Neural cell (in vitro differentiated cells): ENCODE measurements around the gene QPRT. TPM values are rescaled to one million over a fixed set of nuclear protein-coding genes. Genes with fewer than 3 reads are reported as not detected.
"Not testable (repeated sequence)": the region's sequence is repeated elsewhere in the genome, so short reads cannot be mapped to it uniquely, and the experiment has no call there.

Experiments used
- H2AFZ ChIP-seq: fragments of 200-600, 300-800 bp; sonication (generic), shearing (Covaris generic); 2 replicates; pipeline ENCODE4 v1.6.0; 2014; ENCODE audit warnings: low read depth, mild to moderate bottlenecking, antibody characterized with exemption, low read length, moderate library complexity
- H3F3A ChIP-seq: fragments of 200-600 bp; shearing (Covaris generic); 2 replicates; pipeline ENCODE4 v1.6.1; 2016; ENCODE audit warnings: mild to moderate bottlenecking, moderate library complexity, mixed read lengths, antibody characterized with exemption, low read length; ENCODE audit not compliant: insufficient read depth, poor library complexity, severe bottlenecking
- H3K27ac ChIP-seq: fragments of 200-600, 300-800 bp; sonication (generic), shearing (Covaris generic); 2 replicates; pipeline ENCODE4 v1.5.1; 2014; ENCODE audit warnings: mild to moderate bottlenecking, low read length, moderate library complexity
- H3K27me3 ChIP-seq: fragments of 300-800, 200-600 bp; sonication (generic), shearing (Covaris generic); 2 replicates; pipeline ENCODE4 v1.6.0; 2014; ENCODE audit warnings: mild to moderate bottlenecking, low read depth, low read length, moderate library complexity; ENCODE audit not compliant: insufficient read depth
- H3K36me3 ChIP-seq: fragments of 300-800, 200-600 bp; sonication (generic), shearing (Covaris generic); 2 replicates; pipeline ENCODE4 v1.5.1; 2014; ENCODE audit warnings: mild to moderate bottlenecking, antibody characterized with exemption, low read length, moderate library complexity; ENCODE audit not compliant: insufficient read depth
- H3K4me2 ChIP-seq: fragments of 300-800, 200-600 bp; sonication (generic), shearing (Covaris generic); 2 replicates; pipeline ENCODE4 v1.6.0; 2014; ENCODE audit warnings: mild to moderate bottlenecking, low read length
- H3K4me3 ChIP-seq: fragments of 300-800, 200-600 bp; sonication (generic), shearing (Covaris generic); 2 replicates; pipeline ENCODE4 v1.5.1; 2014; ENCODE audit warnings: mild to moderate bottlenecking, low read length, moderate library complexity
- H3K79me2 ChIP-seq: fragments of 200-600 bp; shearing (Covaris generic); replicated peaks from 2 replicates; pipeline ENCODE4 v1.6.0; 2014; ENCODE audit warnings: mild to moderate bottlenecking, low read length, moderate library complexity; ENCODE audit not compliant: insufficient read depth
- H3K9ac ChIP-seq: fragments of 300-800, 200-600 bp; sonication (generic), shearing (Covaris generic); 2 replicates; pipeline ENCODE4 v1.6.1; 2016; ENCODE audit warnings: mild to moderate bottlenecking, low read length, mixed read lengths
- H3K9me2 ChIP-seq: fragments of 200-600 bp; shearing (Covaris generic); 2 replicates; pipeline ENCODE4 v1.6.1; 2016; ENCODE audit warnings: mild to moderate bottlenecking, low read length, mixed read lengths; ENCODE audit not compliant: insufficient read depth
- H3K9me3 ChIP-seq: fragments of 200-600, 300-800 bp; sonication (generic), shearing (Covaris generic); 2 replicates; pipeline ENCODE4 v1.6.1; 2016; ENCODE audit warnings: mild to moderate bottlenecking, mixed run types, low read length, moderate library complexity, mixed read lengths
- H4K20me1 ChIP-seq: fragments of 200-600 bp; shearing (Covaris generic); 2 replicates; pipeline ENCODE4 v1.6.1; 2016; ENCODE audit warnings: mild to moderate bottlenecking, mixed run types; ENCODE audit not compliant: insufficient read depth
- EP300 ChIP-seq: fragments of 450-650 bp; conservative IDR thresholded peaks from 2 replicates; pipeline ENCODE4 v1.6.1; 2014; ENCODE audit warnings: antibody characterized with exemption, mild to moderate bottlenecking, moderate library complexity; ENCODE audit not compliant: poor library complexity, severe bottlenecking
- EZH2 ChIP-seq: fragments of 200-600, 300-800 bp; shearing (Covaris generic), sonication (generic); IDR thresholded peaks from 2 replicates; pipeline ENCODE4 v1.6.1; 2014; ENCODE audit warnings: antibody characterized with exemption, low read length, borderline replicate concordance, mild to moderate bottlenecking; ENCODE audit not compliant: insufficient read depth, poor library complexity, severe bottlenecking
- MXI1 ChIP-seq: fragments of 450-650 bp; conservative IDR thresholded peaks from 2 replicates; pipeline ENCODE4 v1.6.1; 2014; ENCODE audit warnings: antibody characterized with exemption, mild to moderate bottlenecking; ENCODE audit not compliant: poor library complexity, severe bottlenecking
- POLR2AphosphoS5 ChIP-seq: IDR thresholded peaks from 2 replicates; pipeline ENCODE4 v1.6.1; 2012
- RAD21 ChIP-seq: fragments of 450-650 bp; conservative IDR thresholded peaks from 2 replicates; pipeline ENCODE4 v1.6.1; 2014; ENCODE audit warnings: antibody characterized with exemption, mild to moderate bottlenecking, moderate library complexity
- SMC3 ChIP-seq: fragments of 450-650 bp; conservative IDR thresholded peaks from 2 replicates; pipeline ENCODE4 v1.6.1; 2014; ENCODE audit warnings: antibody characterized with exemption, mild to moderate bottlenecking, moderate library complexity; ENCODE audit not compliant: poor library complexity
- TAF1 ChIP-seq: IDR thresholded peaks from 2 replicates; pipeline ENCODE4 v1.6.1; 2012; ENCODE audit warnings: low read depth
- polyA plus RNA-seq: library from polyadenylated mRNA; depleted of rRNA; stranded (reverse); fragments of >200 nt; gene quantifications from 2 replicates; pipeline ENCODE4 v1.2.3, GENCODE V29; 2014
- TF ChIP-seq, protein P1 (sequence below): IDR thresholded peaks from 2 replicates; pipeline ENCODE4 v1.6.1; 2012; ENCODE audit warnings: borderline replicate concordance
- TF ChIP-seq, protein P2 (sequence below): fragments of 450-650 bp; IDR thresholded peaks from 2 replicates; pipeline ENCODE4 v1.5.1; 2014; ENCODE audit warnings: antibody characterized with exemption, mild to moderate bottlenecking, moderate library complexity; ENCODE audit not compliant: poor library complexity, severe bottlenecking

Gene QPRT
- polyA plus RNA-seq, 1 donor from 2014 or later = 2.7 TPM

DNA sequence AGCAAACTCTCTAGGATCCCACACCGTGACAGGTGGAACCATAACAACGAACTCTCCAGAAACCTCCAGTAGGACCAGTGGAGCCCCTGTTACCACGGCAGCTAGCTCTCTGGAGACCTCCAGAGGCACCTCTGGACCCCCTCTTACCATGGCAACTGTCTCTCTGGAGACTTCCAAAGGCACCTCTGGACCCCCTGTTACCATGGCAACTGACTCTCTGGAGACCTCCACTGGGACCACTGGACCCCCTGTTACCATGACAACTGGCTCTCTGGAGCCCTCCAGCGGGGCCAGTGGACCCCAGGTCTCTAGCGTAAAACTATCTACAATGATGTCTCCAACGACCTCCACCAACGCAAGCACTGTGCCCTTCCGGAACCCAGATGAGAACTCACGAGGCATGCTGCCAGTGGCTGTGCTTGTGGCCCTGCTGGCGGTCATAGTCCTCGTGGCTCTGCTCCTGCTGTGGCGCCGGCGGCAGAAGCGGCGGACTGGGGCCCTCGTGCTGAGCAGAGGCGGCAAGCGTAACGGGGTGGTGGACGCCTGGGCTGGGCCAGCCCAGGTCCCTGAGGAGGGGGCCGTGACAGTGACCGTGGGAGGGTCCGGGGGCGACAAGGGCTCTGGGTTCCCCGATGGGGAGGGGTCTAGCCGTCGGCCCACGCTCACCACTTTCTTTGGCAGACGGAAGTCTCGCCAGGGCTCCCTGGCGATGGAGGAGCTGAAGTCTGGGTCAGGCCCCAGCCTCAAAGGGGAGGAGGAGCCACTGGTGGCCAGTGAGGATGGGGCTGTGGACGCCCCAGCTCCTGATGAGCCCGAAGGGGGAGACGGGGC lies 14.7 kb upstream of the QPRT start:
- Histone ChIP-seq H3K9me3 (no peaks in the 10 kb centered on the region), H3K4me3 (peak overlapping the region; percentile 35), H3K79me2 (no peaks in the 10 kb centered on the region), H3K4me2 (no peak overlapping the region), H3K9ac (no peak overlapping the region), H2AFZ (no peak overlapping the region), H4K20me1 (no peaks in the 10 kb centered on the region), H3F3A (no peaks in the 10 kb centered on the region), H3K9me2 (no peaks in the 10 kb centered on the region), H3K27ac (no peak overlapping the region), H3K36me3 (no peaks in the 10 kb centered on the region), H3K27me3 (no peaks in the 10 kb centered on the region)
- TF ChIP-seq SMC3 = no peak
- peak; percentile 53 for TF ChIP-seq EP300
- TF ChIP-seq TAF1 = no peak
- no peak for TF ChIP-seq MXI1

DNA sequence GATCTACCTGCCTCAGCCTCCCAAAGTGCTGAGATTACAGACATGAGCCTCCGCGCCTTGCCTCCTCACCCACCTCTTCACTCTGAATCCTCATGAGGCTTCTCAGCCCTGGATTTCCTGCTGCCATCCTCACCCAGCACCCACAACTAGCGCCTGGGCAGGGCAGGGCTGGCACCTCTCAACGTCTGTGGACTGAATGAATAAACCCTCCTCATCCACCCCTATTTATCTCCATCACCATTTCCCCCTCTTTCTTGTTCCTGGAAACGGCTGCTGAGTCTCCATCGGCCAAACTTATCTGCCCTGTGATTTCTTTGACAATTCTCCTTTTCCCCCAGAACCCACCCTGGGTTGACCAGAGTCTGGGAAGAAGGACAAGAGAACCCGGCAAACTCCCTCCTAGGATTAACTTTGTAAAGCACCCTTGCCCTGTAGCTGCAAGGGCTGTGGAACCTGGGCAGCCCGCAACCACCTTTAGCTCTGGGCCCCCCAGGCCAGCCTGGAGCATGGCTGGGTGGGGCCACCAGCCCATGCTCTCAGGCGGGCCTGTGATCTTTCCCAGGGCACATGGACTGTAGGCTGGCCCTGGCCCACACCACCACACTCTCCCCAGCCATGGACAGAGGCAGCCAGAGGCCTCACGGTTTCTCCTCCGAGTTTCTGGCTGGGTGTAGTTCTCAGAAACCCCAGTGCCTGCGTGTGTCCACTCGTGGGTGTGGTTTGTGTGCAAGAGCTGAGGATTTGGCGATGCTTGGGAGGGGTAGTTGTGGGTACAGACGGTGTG lies 13.5 kb upstream of the QPRT start:
- Histone ChIP-seq H3K36me3 (no peaks in the 10 kb centered on the region), H3K9me3 (no peaks in the 10 kb centered on the region), H2AFZ (no peak overlapping the region), H3K4me3 (no peak overlapping the region), H3K4me2 (no peak overlapping the region), H3F3A (no peaks in the 10 kb centered on the region), H3K9ac (peak overlapping the region; percentile 63), H4K20me1 (no peaks in the 10 kb centered on the region), H3K27ac (no peak overlapping the region), H3K79me2 (no peaks in the 10 kb centered on the region), H3K27me3 (no peaks in the 10 kb centered on the region), H3K9me2 (no peaks in the 10 kb centered on the region)
- TF ChIP-seq POLR2AphosphoS5 = no peak
- TF ChIP-seq EZH2 = no peak
- TF ChIP-seq, protein P1, sequence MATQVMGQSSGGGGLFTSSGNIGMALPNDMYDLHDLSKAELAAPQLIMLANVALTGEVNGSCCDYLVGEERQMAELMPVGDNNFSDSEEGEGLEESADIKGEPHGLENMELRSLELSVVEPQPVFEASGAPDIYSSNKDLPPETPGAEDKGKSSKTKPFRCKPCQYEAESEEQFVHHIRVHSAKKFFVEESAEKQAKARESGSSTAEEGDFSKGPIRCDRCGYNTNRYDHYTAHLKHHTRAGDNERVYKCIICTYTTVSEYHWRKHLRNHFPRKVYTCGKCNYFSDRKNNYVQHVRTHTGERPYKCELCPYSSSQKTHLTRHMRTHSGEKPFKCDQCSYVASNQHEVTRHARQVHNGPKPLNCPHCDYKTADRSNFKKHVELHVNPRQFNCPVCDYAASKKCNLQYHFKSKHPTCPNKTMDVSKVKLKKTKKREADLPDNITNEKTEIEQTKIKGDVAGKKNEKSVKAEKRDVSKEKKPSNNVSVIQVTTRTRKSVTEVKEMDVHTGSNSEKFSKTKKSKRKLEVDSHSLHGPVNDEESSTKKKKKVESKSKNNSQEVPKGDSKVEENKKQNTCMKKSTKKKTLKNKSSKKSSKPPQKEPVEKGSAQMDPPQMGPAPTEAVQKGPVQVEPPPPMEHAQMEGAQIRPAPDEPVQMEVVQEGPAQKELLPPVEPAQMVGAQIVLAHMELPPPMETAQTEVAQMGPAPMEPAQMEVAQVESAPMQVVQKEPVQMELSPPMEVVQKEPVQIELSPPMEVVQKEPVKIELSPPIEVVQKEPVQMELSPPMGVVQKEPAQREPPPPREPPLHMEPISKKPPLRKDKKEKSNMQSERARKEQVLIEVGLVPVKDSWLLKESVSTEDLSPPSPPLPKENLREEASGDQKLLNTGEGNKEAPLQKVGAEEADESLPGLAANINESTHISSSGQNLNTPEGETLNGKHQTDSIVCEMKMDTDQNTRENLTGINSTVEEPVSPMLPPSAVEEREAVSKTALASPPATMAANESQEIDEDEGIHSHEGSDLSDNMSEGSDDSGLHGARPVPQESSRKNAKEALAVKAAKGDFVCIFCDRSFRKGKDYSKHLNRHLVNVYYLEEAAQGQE = no peak
- no peak for TF ChIP-seq SMC3
- no peak for TF ChIP-seq MXI1
- TF ChIP-seq RAD21 = no peak
- no peak for TF ChIP-seq EP300
- TF ChIP-seq, protein P2, sequence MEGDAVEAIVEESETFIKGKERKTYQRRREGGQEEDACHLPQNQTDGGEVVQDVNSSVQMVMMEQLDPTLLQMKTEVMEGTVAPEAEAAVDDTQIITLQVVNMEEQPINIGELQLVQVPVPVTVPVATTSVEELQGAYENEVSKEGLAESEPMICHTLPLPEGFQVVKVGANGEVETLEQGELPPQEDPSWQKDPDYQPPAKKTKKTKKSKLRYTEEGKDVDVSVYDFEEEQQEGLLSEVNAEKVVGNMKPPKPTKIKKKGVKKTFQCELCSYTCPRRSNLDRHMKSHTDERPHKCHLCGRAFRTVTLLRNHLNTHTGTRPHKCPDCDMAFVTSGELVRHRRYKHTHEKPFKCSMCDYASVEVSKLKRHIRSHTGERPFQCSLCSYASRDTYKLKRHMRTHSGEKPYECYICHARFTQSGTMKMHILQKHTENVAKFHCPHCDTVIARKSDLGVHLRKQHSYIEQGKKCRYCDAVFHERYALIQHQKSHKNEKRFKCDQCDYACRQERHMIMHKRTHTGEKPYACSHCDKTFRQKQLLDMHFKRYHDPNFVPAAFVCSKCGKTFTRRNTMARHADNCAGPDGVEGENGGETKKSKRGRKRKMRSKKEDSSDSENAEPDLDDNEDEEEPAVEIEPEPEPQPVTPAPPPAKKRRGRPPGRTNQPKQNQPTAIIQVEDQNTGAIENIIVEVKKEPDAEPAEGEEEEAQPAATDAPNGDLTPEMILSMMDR = no peak
- TF ChIP-seq TAF1 = no peak

DNA sequence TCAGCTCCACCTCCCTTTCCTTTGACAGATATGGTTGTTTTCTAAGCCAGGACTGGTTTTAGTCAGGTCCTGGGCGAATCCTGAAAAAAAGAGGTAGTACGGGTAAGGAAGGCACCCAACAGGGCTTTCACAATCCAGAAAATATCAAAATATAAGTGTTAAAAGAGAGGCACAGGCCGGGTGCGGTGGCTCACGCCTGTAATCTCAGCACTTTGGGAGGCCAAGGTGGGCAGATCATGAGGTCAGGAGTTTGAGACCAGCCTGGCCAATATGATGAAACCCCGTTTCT lies 11.7 kb upstream of the QPRT start:
- H3K9ac ChIP-seq, H3K4me2 ChIP-seq, H2AFZ ChIP-seq: not testable (repeated sequence)

More for the DNA sequence above, 11.7 kb upstream of the QPRT start:
- H3K27me3 ChIP-seq, H3F3A ChIP-seq, H3K4me3 ChIP-seq, H3K36me3 ChIP-seq, H3K9me2 ChIP-seq, H4K20me1 ChIP-seq, H3K9me3 ChIP-seq, H3K79me2 ChIP-seq: not testable (repeated sequence)
- H3K27ac ChIP-seq = peak overlapping the region; percentile 67
